ENCODE measurements around the gene DLG2. TPM values are rescaled to one million over a fixed set of nuclear protein-coding genes. Genes with fewer than 3 reads are reported as not detected.

The DLG2 gene
- total and polyA plus RNA-seq, 2 of the 4 experiments (the other 2 are of a cell fraction) = 0.31 to 0.36 TPM

DNA sequence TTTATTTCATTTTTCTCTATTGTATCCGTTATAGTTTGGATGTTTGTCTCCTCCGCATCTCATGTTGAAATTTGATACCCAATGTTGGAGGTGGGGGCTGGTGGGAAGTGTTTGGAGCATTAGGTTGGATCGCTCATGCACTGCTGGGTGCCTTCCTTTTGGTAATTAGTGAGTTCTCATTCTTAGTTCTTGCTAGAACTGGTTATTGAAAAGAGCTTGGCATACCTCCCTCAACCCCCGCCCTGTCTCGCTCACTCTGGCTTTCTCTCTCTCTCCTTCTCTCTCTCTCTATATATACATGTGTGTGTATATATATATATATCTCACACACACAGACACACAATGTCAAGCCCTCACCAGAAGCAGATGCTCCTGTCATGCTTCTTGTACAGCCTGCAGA is 978.7 kb downstream of the DLG2 start:
- Histone ChIP-seq H4K91ac (ENCODE audit: insufficient read depth, low read depth, low read length) (no peak overlapping the region), H4K8ac (ENCODE audit: low read depth in 2 of 2, low read length in 2 of 2) (no peak overlapping the region), H3K27ac (ENCODE audit: insufficient read depth, low read length) (no peak overlapping the region), H2BK20ac (ENCODE audit: low read depth, low read length) (no peak overlapping the region), H3K4me2 (ENCODE audit: low read depth, low read length) (no peak overlapping the region), H4K20me1 (ENCODE audit: insufficient read depth, low read length) (no peaks in the 10 kb centered on the region), H2AFZ (replicated peaks; ENCODE audit: low read length, poor library complexity) (no peak overlapping the region), H2BK5ac (ENCODE audit: low read depth, low read length, poor library complexity, severe bottlenecking) (no peak overlapping the region), H2AK5ac (ENCODE audit: low read depth, low read length) (no peak overlapping the region), H2BK15ac (ENCODE audit: low read depth, low read length) (no peak overlapping the region), H3K27me3 (ENCODE audit: control insufficient read depth, insufficient read depth, low read length) (no peaks in the 10 kb centered on the region), H3K9me3 (ENCODE audit: control insufficient read depth, insufficient read depth, low read length) (no peaks in the 10 kb centered on the region), H4K5ac (ENCODE audit: low read depth, low read length) (no peak overlapping the region), H3K36me3 (ENCODE audit: control insufficient read depth, insufficient read depth, low read length) (no peaks in the 10 kb centered on the region), H2AK9ac (replicated peaks; ENCODE audit: low read depth, low read length, poor library complexity) (no peak overlapping the region), H3K9me1 (ENCODE audit: insufficient read depth, low read length) (no peaks in the 10 kb centered on the region), H3K4ac (ENCODE audit: low read depth, low read length) (no peak overlapping the region), H2BK120ac (ENCODE audit: low read depth, low read length) (no peak overlapping the region), H3K56ac (ENCODE audit: extremely low read depth, insufficient read depth, low read length) (no peak overlapping the region), H3K4me3 (ENCODE audit: insufficient read depth, low read depth, low read length) (no peak overlapping the region), H3K14ac (replicated peaks; ENCODE audit: low read depth, low read length) (no peak overlapping the region), H3K23ac (ENCODE audit: low read depth, low read length) (no peak overlapping the region), H3K4me1 (ENCODE audit: control insufficient read depth, insufficient read depth, low read length) (no peaks in the 10 kb centered on the region), H3K79me1 (ENCODE audit: low read depth in 1 of 2, low read length in 2 of 2) (no peaks in the 10 kb centered on the region), H3K18ac (ENCODE audit: low read depth, low read length) (no peak overlapping the region), H3K9ac (ENCODE audit: low read depth, low read length) (no peak overlapping the region)
- dilution Hi-C loops (cut with HindIII; ENCODE audit: low sequenced_read_pairs, unreplicated experiment) = no loop called here
- in situ Hi-C loops (cut with MboI; ENCODE audit: low sequenced_read_pairs) = no loop called here
- DNase-seq = no peak
- POLR2A ChIA-PET (ENCODE audit: unreplicated experiment) = no interaction called here
- WGBS, 2 experiments (ENCODE audit: extremely low coverage in 2 of 2, insufficient read length in 1 of 2) = no CpG with 5 or more reads among the region's 5 CpGs
- no peak for ATAC-seq (ENCODE audit: low read depth)
- no TSS peak for BruUV-seq (replicated peaks)
- CTCF ChIA-PET = no interaction called here
- TF ChIP-seq, protein P1, sequence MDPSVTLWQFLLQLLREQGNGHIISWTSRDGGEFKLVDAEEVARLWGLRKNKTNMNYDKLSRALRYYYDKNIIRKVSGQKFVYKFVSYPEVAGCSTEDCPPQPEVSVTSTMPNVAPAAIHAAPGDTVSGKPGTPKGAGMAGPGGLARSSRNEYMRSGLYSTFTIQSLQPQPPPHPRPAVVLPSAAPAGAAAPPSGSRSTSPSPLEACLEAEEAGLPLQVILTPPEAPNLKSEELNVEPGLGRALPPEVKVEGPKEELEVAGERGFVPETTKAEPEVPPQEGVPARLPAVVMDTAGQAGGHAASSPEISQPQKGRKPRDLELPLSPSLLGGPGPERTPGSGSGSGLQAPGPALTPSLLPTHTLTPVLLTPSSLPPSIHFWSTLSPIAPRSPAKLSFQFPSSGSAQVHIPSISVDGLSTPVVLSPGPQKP (IDR thresholded peaks at IDR 0.05; ENCODE audit: borderline replicate concordance, low read depth, low read length) = no peak
- TF ChIP-seq MXI1 (IDR thresholded peaks at IDR 0.05; ENCODE audit: borderline replicate concordance, low read depth, low read length) (no peak), SMC3 (IDR thresholded peaks at IDR 0.05; ENCODE audit: low read depth, low read length) (no peak)
- intact Hi-C loops (cut with micrococcal nuclease) = no loop called here

Measured in IMR-90 (cell line).